Endodermal cell (in vitro differentiated cells): ENCODE measurements around the gene TARP.
"Not testable (repeated sequence)": the region's sequence is repeated elsewhere in the genome, so short reads cannot be mapped to it uniquely, and the experiment has no call there.

Source experiments
- DNase-seq: peaks from one replicate; pipeline ENCODE4 v3.0.0-alpha.2; 2017
- H3K27ac ChIP-seq: 2 replicates; pipeline ENCODE4 v1.5.1; 2013; ENCODE audit warnings: mild to moderate bottlenecking, low read depth, low read length, moderate library complexity
- H3K27me3 ChIP-seq: 2 replicates; pipeline ENCODE4 v1.6.1; 2013; ENCODE audit warnings: mild to moderate bottlenecking, low read length, moderate library complexity; ENCODE audit not compliant: insufficient read depth, control insufficient read depth, poor library complexity, severe bottlenecking
- H3K36me3 ChIP-seq: 2 replicates; pipeline ENCODE4 v1.7.0; 2013; ENCODE audit warnings: mild to moderate bottlenecking, low read length, moderate library complexity; ENCODE audit not compliant: control insufficient read depth, insufficient read depth
- H3K4me1 ChIP-seq: one replicate; pipeline ENCODE4 v1.7.0; 2013; ENCODE audit warnings: low read length; ENCODE audit not compliant: control insufficient read depth, insufficient read depth
- H3K4me3 ChIP-seq: 2 replicates; pipeline ENCODE4 v1.5.1; 2013; ENCODE audit warnings: mild to moderate bottlenecking, low read length, moderate library complexity
- H3K9ac ChIP-seq: 2 replicates; pipeline ENCODE4 v1.6.1; 2013; ENCODE audit warnings: mild to moderate bottlenecking, low read length, moderate library complexity; ENCODE audit not compliant: poor library complexity, severe bottlenecking; ENCODE audit errors: extremely low read depth
- H3K9me3 ChIP-seq: 2 replicates; pipeline ENCODE4 v1.6.1; 2013; ENCODE audit warnings: mild to moderate bottlenecking, low read length, moderate library complexity; ENCODE audit not compliant: control insufficient read depth
- H3K27ac Mint-ChIP-seq: 2 replicates; pipeline ENCODE4 v1.8.0; 2020; ENCODE audit warnings: mixed read lengths
- H3K27me3 Mint-ChIP-seq: 2 replicates; pipeline ENCODE4 v1.8.0; 2021; ENCODE audit warnings: mild to moderate bottlenecking, mixed read lengths; ENCODE audit not compliant: insufficient read depth
- H3K36me3 Mint-ChIP-seq: 2 replicates; pipeline ENCODE4 v1.8.0; 2020; ENCODE audit warnings: low read depth, mixed read lengths
- H3K4me1 Mint-ChIP-seq: 2 replicates; pipeline ENCODE4 v1.8.0; 2020; ENCODE audit warnings: mixed read lengths
- H3K4me3 Mint-ChIP-seq: 2 replicates; pipeline ENCODE4 v1.8.0; 2020; ENCODE audit warnings: mild to moderate bottlenecking, moderate library complexity, mixed read lengths
- H3K9me3 Mint-ChIP-seq: 2 replicates; pipeline ENCODE4 v1.8.0; 2020; ENCODE audit warnings: mild to moderate bottlenecking, mixed read lengths
- WGBS, 2 experiments: methylation state at CpG; one replicate each; pipeline versions ENCODE4 v1.1.5 to v1.1.7; 2013; ENCODE audit warnings: missing lambda C conversion rate in 2 of 2, mixed read lengths in 1 of 2; ENCODE audit not compliant: insufficient coverage in 1 of 2, insufficient read length in 1 of 2; 5-methylcytosine and 5-hydroxymethylcytosine counted together
- TF ChIP-seq, protein P1 (sequence below): fragments of 200-600 bp; sonication (generic); conservative IDR thresholded peaks from 2 replicates; pipeline ENCODE4 v1.5.0; 2021; ENCODE audit warnings: antibody characterized with exemption, mild to moderate bottlenecking

Gene TARP

GRCh38 chr7:38235606-38236005 lies 37.8 kb downstream of the TARP start:
- H3K4me3 Mint-ChIP-seq, result no peak overlapping the region
- peaks cover 1% of the 10 kb centered on the region for H3K27me3 Mint-ChIP-seq
- H3K27ac ChIP-seq, result no peak overlapping the region
- H3K4me3 ChIP-seq, result no peak overlapping the region
- no peaks in the 10 kb centered on the region for H3K9me3 ChIP-seq
- no peaks in the 10 kb centered on the region for H3K27me3 ChIP-seq
- H3K9ac ChIP-seq, result no peak overlapping the region
- no peak for DNase-seq
- no peaks in the 10 kb centered on the region for H3K9me3 Mint-ChIP-seq
- TF ChIP-seq, protein P1, sequence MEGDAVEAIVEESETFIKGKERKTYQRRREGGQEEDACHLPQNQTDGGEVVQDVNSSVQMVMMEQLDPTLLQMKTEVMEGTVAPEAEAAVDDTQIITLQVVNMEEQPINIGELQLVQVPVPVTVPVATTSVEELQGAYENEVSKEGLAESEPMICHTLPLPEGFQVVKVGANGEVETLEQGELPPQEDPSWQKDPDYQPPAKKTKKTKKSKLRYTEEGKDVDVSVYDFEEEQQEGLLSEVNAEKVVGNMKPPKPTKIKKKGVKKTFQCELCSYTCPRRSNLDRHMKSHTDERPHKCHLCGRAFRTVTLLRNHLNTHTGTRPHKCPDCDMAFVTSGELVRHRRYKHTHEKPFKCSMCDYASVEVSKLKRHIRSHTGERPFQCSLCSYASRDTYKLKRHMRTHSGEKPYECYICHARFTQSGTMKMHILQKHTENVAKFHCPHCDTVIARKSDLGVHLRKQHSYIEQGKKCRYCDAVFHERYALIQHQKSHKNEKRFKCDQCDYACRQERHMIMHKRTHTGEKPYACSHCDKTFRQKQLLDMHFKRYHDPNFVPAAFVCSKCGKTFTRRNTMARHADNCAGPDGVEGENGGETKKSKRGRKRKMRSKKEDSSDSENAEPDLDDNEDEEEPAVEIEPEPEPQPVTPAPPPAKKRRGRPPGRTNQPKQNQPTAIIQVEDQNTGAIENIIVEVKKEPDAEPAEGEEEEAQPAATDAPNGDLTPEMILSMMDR, result no peak
- H3K36me3 ChIP-seq, result no peaks in the 10 kb centered on the region
- no peak overlapping the region for H3K27ac Mint-ChIP-seq
- H3K4me1 Mint-ChIP-seq, result no peaks in the 10 kb centered on the region
- no peaks in the 10 kb centered on the region for H3K4me1 ChIP-seq
- 88 to 89% methylated on average over 1 to 4 of the region's 4 CpGs for WGBS, 2 experiments
- peaks cover 8% of the 10 kb centered on the region for H3K36me3 Mint-ChIP-seq

- not testable (repeated sequence) for H3K9ac ChIP-seq, H3K36me3 ChIP-seq, H3K9me3 Mint-ChIP-seq, H3K27ac ChIP-seq, H3K4me3 Mint-ChIP-seq, H3K4me1 ChIP-seq, H3K4me1 Mint-ChIP-seq, H3K9me3 ChIP-seq, H3K4me3 ChIP-seq, H3K27me3 ChIP-seq, H3K27me3 Mint-ChIP-seq, DNase-seq, H3K27ac Mint-ChIP-seq
- peaks cover 14% of the 10 kb centered on the region for H3K36me3 Mint-ChIP-seq
- 95 to 98% methylated on average over 10 to 11 of the region's 11 CpGs for WGBS, 2 experiments
Observed at GRCh38 chr7:38234759-38235158, 38.7 kb downstream of the TARP start.

DNA sequence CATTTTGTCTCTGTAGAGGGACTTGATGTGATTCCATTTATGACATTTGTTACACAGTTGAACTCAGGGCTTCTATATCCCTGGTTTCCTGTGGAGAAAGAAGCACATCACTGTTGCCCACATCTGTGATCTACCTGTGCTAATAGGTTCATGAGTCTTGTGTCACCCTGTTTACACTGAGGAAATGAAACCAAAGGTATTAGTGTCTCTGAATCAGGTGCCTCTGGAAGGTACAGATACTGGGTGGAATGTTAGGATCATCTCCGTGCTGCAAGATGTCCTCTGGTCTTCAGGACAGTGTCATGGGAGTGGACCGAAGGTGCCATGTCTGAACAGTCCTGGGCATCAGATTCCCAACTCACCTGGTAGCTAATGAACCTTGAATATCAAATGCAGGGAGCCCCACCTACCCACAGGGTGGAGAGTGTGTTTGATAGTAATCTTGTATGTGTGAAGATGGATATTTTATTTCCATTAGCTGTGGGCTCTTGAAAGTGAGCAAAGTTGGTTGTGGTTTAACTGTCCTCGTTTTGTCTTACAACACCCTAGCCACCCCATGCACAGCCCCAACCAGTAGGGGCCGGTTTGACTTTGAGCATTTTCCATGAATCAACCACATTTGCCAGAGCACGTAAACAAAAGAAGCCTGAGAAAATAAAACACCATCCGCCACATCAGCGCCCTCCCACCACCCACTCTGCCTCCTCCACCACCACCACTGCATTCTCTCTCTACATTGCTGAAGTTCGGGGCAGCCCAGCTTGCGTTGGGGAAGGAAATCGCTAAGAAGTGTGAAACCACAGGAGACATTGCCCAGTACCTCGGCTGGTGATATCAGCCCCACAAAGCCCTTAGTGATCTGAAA lies 40.7 kb downstream of the TARP start:
- Mint-ChIP-seq H3K36me3 (peaks cover 21% of the 10 kb centered on the region), H3K27ac (peak overlapping the region; percentile 15), H3K4me1 (no peaks in the 10 kb centered on the region), H3K9me3 (no peaks in the 10 kb centered on the region), H3K27me3 (peaks cover 1% of the 10 kb centered on the region), H3K4me3 (no peak overlapping the region)
- no peak for DNase-seq
- H3K27ac ChIP-seq, result no peak overlapping the region
- no peak overlapping the region for H3K4me3 ChIP-seq
- H3K4me1 ChIP-seq, result no peaks in the 10 kb centered on the region
- H3K9me3 ChIP-seq, result no peaks in the 10 kb centered on the region
- no peak overlapping the region for H3K9ac ChIP-seq
- WGBS, 2 experiments, result 89 to 92% methylated on average over 4 to 11 of the region's 11 CpGs
- no peaks in the 10 kb centered on the region for H3K27me3 ChIP-seq
- TF ChIP-seq, protein P1, result no peak
- peaks cover 24% of the 10 kb centered on the region for H3K36me3 ChIP-seq
